Natural killer cell (primary cell): ENCODE measurements around the gene VSX1. TPM values are rescaled to one million over a fixed set of nuclear protein-coding genes. Genes with fewer than 3 reads are reported as not detected.

ENCODE experiments used
- ATAC-seq, 3 donors: fragments of 150-1000 bp in 2 of 3; fragments of 200-7000 bp in 1 of 3; cut with Tn5 transposase; 1 replicate in 1 of 3; 2 replicates in 2 of 3; pipeline ENCODE4 v1.10.0; 2021; ENCODE audit warnings: mild to moderate bottlenecking in 2 of 3, moderate library complexity in 2 of 3
- DNase-seq, 2 donors: peaks; one replicate each; pipeline versions ENCODE4 v3.0.0 to v3.0.0-alpha.2; 2013 to 2021; ENCODE audit warnings: mixed read lengths in 1 of 2
- H3K27ac ChIP-seq: one replicate; pipeline ENCODE4 v1.5.1; 2013; ENCODE audit warnings: mild to moderate bottlenecking, low read length
- H3K27me3 ChIP-seq: one replicate; pipeline ENCODE4 v1.6.1; 2013; ENCODE audit warnings: low read length; ENCODE audit not compliant: control insufficient read depth, insufficient read depth
- H3K36me3 ChIP-seq: one replicate; pipeline ENCODE4 v1.6.1; 2013; ENCODE audit warnings: low read length; ENCODE audit not compliant: control insufficient read depth, insufficient read depth
- H3K4me1 ChIP-seq: one replicate; pipeline ENCODE4 v1.6.1; 2013; ENCODE audit warnings: low read length; ENCODE audit not compliant: control insufficient read depth, insufficient read depth
- H3K4me3 ChIP-seq: one replicate; pipeline ENCODE4 v1.5.1; 2013; ENCODE audit warnings: low read length
- H3K9me3 ChIP-seq: one replicate; pipeline ENCODE4 v1.6.1; 2013; ENCODE audit warnings: low read length; ENCODE audit not compliant: control insufficient read depth, insufficient read depth
- H3K27ac Mint-ChIP-seq, 2 donors: one replicate each; pipeline ENCODE4 v1.8.0; 2022; ENCODE audit warnings: mild to moderate bottlenecking in 2 of 2, mixed read lengths in 2 of 2, moderate library complexity in 1 of 2
- H3K27me3 Mint-ChIP-seq, 2 donors: one replicate each; pipeline ENCODE4 v1.8.0; 2022; ENCODE audit warnings: low read depth in 2 of 2, mixed read lengths in 2 of 2
- H3K36me3 Mint-ChIP-seq: one replicate; pipeline ENCODE4 v1.8.0; 2022; ENCODE audit warnings: mixed read lengths
- H3K4me1 Mint-ChIP-seq, 2 donors: one replicate each; pipeline ENCODE4 v1.8.0; 2022; ENCODE audit warnings: mixed read lengths in 2 of 2
- H3K4me3 Mint-ChIP-seq: one replicate; pipeline ENCODE4 v1.8.0; 2022; ENCODE audit warnings: mild to moderate bottlenecking, moderate library complexity, mixed read lengths
- H3K9me3 Mint-ChIP-seq, 2 donors: one replicate each; pipeline ENCODE4 v1.8.0; 2022; ENCODE audit warnings: mixed read lengths in 2 of 2
- CTCF ChIP-seq: fragments of 200-600 bp; IDR thresholded peaks from one replicate; pipeline ENCODE4 v1.8.0; 2022; ENCODE audit warnings: antibody characterized with exemption
- WGBS: methylation state at CpG from one replicate; pipeline ENCODE4 v1.1.7; 2013; ENCODE audit warnings: missing lambda C conversion rate; ENCODE audit not compliant: insufficient coverage; 5-methylcytosine and 5-hydroxymethylcytosine counted together
- intact Hi-C: fragments of 100-400 bp; cut with micrococcal nuclease; formaldehyde crosslinking; loops from one replicate; pipeline ENCODE4 v1.14.2; 2022
- total RNA-seq, 4 donors: library from RNA; stranded (reverse); fragments of 120-200 nt in 1 of 4; gene quantifications; one replicate each; pipeline versions ENCODE4 v1.2.3 to v1.2.4, GENCODE V29; 2013 to 2022

VSX1 gene
- total RNA-seq, 3 donors from 2014 or later (not counting 1 experiment from before 2014, with no cell fraction given) = not detected

GRCh38 chr20:25089662-25090061, 7.7 kb upstream of the VSX1 start:
- peaks cover 15 to 23% of the 10 kb centered on the region in 2 donors for H3K4me1 Mint-ChIP-seq
- no peaks in the 10 kb centered on the region for H3K9me3 Mint-ChIP-seq
- WGBS = 85% methylated on average over 12 of the region's 12 CpGs
- Histone ChIP-seq H3K27ac (no peak overlapping the region), H3K36me3 (no peaks in the 10 kb centered on the region), H3K27me3 (peaks cover 16% of the 10 kb centered on the region), H3K4me3 (no peak overlapping the region), H3K9me3 (no peaks in the 10 kb centered on the region), H3K4me1 (peaks cover 25% of the 10 kb centered on the region)
- H3K36me3 Mint-ChIP-seq = no peaks in the 10 kb centered on the region
- intact Hi-C loops = no loop called here
- DNase-seq (no peak), ATAC-seq (no peak)
- H3K27ac Mint-ChIP-seq = no peak overlapping the region
- H3K27me3 Mint-ChIP-seq = peaks cover 21 to 27% of the 10 kb centered on the region in 2 donors
- no peak for TF ChIP-seq CTCF
- H3K4me3 Mint-ChIP-seq = no peak overlapping the region

- Histone ChIP-seq H3K4me1 (peaks cover 31% of the 10 kb centered on the region), H3K36me3 (no peaks in the 10 kb centered on the region), H3K4me3 (no peak overlapping the region), H3K9me3 (no peaks in the 10 kb centered on the region), H3K27ac (no peak overlapping the region), H3K27me3 (peaks cover 22% of the 10 kb centered on the region)
- TF ChIP-seq CTCF = no peak
- intact Hi-C loops = no loop called here
- no peaks in the 10 kb centered on the region for H3K9me3 Mint-ChIP-seq
- peaks cover 21 to 27% of the 10 kb centered on the region in 2 donors for H3K27me3 Mint-ChIP-seq
- H3K4me1 Mint-ChIP-seq = peaks cover 15 to 23% of the 10 kb centered on the region in 2 donors
- no peak for ATAC-seq
- DNase-seq = no peak
- H3K36me3 Mint-ChIP-seq = no peaks in the 10 kb centered on the region
- H3K27ac Mint-ChIP-seq = no peak overlapping the region
- no peak overlapping the region for H3K4me3 Mint-ChIP-seq
These were observed 7.2 kb upstream of the VSX1 start for GRCh38 chr20:25089096-25089495.

GRCh38 chr20:25088267-25088666, 6.3 kb upstream of the VSX1 start:
- no peak overlapping the region for H3K4me3 Mint-ChIP-seq
- H3K9me3 Mint-ChIP-seq = no peaks in the 10 kb centered on the region
- ATAC-seq (no peak), DNase-seq (no peak)
- TF ChIP-seq CTCF = no peak
- no peaks in the 10 kb centered on the region for H3K36me3 Mint-ChIP-seq
- H3K9me3 ChIP-seq = no peaks in the 10 kb centered on the region
- H3K27me3 Mint-ChIP-seq = peaks cover 27 to 35% of the 10 kb centered on the region in 2 donors
- no peak overlapping the region for H3K27ac Mint-ChIP-seq
- 98% methylated on average over 4 of the region's 6 CpGs for WGBS
- intact Hi-C loops = no loop called here
- H3K27me3 ChIP-seq = peaks cover 28% of the 10 kb centered on the region
- peaks cover 15 to 23% of the 10 kb centered on the region in 2 donors for H3K4me1 Mint-ChIP-seq
- H3K36me3 ChIP-seq = no peaks in the 10 kb centered on the region
- H3K4me3 ChIP-seq = no peak overlapping the region
- peaks cover 35% of the 10 kb centered on the region for H3K4me1 ChIP-seq
- no peak overlapping the region for H3K27ac ChIP-seq

- peaks cover 35% of the 10 kb centered on the region for H3K4me1 ChIP-seq
- peaks cover 33 to 36% of the 10 kb centered on the region in 2 donors for H3K27me3 Mint-ChIP-seq
These were observed 5.4 kb upstream of the VSX1 start for GRCh38 chr20:25087186-25087929.

More at GRCh38 chr20:25087186-25087929, 5.4 kb upstream of the VSX1 start:
- TF ChIP-seq CTCF = no peak
- no peaks in the 10 kb centered on the region for H3K9me3 Mint-ChIP-seq
- no peak overlapping the region for H3K27ac ChIP-seq
- no peak overlapping the region for H3K4me3 ChIP-seq
- ATAC-seq (no peak), DNase-seq (no peak)
- H3K4me1 Mint-ChIP-seq = peaks cover 15 to 27% of the 10 kb centered on the region in 2 donors
- intact Hi-C loops = no loop called here
- no peaks in the 10 kb centered on the region for H3K36me3 ChIP-seq
- H3K36me3 Mint-ChIP-seq = no peaks in the 10 kb centered on the region
- WGBS = 86% methylated on average over 2 of the region's 4 CpGs
- H3K27ac Mint-ChIP-seq = no peak overlapping the region
- H3K9me3 ChIP-seq = no peaks in the 10 kb centered on the region
- H3K27me3 ChIP-seq = peaks cover 30% of the 10 kb centered on the region
- no peak overlapping the region for H3K4me3 Mint-ChIP-seq
